NCI-H2227 (cell line): ENCODE measurements around the gene EFHD1.
"Not testable (repeated sequence)": the region's sequence is repeated elsewhere in the genome, so short reads cannot be mapped to it uniquely, and the experiment has no call there.

Experiments
- DNase-seq: peaks from one replicate; lab custom pipeline; 2025; ENCODE audit not compliant: unreplicated experiment; lab: John Stamatoyannopoulos, UW

EFHD1 gene

DNA sequence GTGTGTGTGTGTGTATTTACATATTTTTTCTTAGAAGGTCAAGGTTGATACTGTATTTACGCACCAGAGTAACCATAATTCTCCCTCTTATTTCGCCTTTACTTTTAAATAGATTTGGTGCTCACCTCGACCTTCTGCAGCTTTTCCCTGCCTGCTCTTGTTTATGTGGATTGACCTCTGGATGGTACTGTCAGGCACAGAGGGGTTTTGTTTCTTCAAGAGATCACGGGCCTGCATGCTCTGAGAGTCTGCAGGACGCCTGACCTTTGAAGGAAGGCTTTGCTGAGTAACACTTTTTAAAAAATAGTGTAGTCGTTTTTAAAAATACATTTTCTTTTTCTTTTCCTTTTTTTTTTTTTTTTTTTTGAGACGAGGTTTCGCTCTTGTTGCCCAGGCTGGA lies 18.1 kb upstream of the EFHD1 start:
- no peak for DNase-seq

DNA sequence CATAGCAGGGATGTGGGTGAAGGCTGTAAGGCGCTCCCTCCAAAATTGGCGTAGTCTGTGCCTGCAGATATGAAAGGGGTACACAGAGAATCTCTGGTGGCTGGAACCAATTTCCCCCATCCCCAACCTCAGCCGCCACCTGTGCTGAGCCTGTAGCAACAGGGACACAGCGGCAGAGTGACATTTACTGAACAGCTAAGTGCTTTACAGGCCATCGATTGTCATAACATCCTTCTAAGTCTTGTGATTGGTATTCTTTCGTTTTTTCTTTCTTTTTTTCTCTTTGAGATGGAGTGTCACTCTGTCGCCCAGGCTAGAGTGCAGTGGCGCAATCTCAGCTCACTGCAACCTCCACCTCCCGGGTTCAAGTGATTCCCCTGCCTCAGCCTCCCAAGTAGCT lies 12.2 kb upstream of the EFHD1 start:
- no peak for DNase-seq

DNA sequence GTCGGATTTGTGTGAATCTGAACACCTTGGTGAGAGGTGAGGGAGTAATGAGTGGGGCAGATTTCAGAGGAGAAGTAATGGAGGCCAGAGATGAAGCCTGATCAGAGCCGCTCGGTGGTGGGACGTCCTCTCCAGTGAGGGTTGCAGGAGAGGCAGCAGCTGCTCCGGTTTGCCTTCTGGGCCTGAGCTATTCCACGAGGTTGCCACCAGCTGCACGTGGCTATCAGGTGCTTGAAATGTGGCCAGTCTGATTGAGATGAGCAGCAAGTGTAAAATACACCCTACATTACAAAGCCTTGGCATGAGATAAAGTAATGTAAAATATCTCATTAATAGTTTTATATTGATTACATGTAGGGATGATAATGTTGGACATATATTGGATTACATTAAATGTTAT lies 10.8 kb upstream of the EFHD1 start:
- DNase-seq: no peak

DNA sequence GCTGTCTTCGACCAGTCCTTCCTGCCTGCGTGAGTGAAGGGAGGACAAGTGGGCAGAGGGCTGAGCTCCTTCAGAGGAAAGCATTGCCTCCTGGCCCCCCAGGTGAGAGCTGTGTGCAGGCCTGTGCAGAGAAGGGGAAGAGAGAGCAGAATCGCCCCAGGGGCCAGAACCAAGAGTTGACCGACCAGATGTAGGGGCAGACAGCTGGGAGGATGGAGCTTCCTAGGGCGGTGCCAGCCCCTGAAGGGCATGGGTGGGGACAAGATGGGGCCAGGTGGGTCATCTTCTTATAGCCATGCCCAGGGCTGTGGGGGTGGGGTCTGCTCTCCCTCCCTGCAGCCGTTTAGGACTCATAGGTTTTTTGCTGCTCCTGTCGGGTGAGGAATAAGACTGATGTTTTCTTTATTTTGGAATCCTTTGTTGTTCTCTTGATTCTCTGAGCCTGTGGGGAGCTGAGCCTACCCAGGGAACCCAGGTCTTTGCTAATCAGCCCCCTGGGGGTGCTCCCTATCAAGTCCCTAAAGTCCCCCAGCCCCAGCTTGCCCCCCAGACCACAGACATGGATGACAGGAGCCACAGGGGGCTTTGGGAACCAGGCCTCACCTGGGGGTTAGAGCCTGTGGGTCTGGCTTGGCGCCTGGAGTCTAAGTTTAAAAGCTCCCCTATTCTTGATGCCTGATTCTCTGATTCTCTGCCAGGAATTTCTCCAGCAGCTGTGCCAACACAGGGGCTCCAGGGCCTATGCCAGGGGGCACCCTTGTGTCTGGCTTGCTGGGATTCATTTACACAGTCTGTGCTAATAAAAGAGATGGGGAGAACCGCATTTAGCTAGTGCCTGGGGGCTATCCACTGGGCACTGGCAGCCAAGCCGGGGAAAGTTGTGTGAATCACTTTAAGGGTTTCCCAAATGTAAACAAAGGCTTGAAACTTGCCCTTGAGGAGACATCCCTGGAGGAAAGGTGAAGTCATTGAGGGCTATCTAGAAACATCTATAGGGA lies 9.3 kb upstream of the EFHD1 start:
- DNase-seq: no peak

GRCh38 chr2:232626584-232626983 lies 6.8 kb upstream of the EFHD1 start:
- no peak for DNase-seq

- DNase-seq: no peak
Observed at GRCh38 chr2:232628466-232629128, 4.8 kb upstream of the EFHD1 start.

- no peak for DNase-seq
Observed at GRCh38 chr2:232629129-232629475, 4.3 kb upstream of the EFHD1 start.

- no peak for DNase-seq
Observed at GRCh38 chr2:232632229-232632903, 1.0 kb upstream of the EFHD1 start.

DNA sequence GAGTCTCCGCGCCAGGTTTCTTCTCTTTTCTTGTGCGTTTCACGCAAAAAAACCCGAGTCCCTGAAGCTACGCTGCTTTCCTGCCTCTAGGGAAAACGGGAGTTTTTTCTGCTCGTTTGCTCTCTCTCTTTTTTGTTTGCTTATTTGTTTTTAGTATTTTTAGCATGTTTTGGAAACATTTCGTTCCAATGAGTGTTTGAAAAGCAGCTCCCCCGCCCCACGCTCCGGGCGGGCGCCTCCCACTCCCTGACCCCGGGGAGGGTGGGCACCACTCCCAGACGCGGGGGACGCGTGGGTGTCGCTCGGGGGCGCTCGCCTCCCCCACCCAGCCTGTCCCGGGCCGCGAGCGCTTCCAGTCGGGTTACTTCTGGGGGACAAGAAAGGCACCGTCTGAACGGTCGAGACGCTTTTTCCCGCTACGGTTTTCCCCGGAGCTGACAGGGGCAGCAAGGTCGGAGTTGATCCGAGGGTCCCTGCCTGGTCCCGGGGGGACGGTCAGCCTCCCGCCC lies 446 bp upstream of the EFHD1 start:
- peak; percentile 57 for DNase-seq

DNA sequence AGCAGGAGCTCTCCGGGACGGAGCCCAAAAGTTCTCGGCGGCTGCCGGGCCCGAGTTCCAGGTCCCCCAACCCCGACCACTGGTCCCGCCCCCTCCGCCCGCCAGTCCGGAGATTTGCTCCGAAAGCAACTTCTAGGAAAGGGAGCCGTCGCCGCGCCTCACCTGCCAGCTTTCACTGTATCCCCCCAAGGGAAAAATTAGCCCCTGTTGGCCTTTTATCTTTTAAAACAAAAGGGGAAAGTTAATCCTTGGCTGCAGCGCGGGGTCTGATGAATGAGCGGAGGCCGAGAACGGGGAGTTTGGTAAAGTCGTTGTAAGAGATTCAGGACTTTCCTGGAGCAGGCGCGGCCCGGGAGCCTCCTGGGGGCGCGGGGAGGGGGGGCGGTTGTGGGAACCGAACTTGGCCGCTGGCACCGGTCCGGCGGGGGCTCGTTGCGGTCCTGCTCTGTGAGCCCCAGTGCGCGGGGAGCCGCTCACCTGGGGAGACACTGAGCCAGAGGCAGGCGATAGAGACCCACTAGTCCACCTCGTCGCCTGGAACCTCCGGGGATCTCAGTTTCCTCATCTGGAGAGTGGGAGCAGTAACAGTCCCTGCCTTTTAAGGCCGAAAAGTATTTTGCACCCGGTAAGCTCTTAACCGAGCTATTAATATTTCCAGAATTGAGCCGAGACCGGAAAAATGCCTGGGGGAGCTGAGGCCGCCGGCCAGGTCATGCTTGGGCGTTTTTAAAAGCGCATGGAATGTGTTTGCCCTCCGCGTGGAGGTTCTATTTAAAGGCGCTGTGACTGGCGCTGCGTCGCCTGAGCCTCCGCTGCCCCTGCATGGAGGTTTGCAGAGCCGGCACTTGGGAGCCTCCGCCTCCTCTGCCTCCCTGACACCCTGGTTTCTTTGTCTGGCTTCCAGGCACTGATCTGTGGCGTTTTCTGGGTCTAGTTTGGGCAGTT lies 1.1 kb downstream of the EFHD1 start:
- no peak for DNase-seq

DNA sequence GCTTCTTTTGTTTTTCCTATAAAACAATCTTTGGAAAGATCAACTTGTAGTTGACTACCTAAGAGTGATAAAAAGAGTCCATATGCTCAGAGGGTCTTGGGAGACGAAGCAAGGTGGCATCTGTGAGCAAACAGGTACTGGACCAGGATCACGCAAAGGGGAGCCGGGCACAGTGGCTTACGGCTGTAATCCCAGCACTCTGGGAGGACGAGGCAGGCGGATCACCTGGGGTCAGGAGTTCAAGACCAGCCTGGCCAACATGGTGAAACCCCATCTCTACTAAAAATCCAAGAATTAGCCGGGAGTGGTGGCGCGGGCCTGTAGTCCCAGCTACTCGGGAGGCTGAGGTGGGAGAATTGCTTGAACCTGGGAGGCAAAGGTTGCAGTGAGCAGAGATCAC lies 2.0 kb downstream of the EFHD1 start:
- DNase-seq: not testable (repeated sequence)

GRCh38 chr2:232635820-232636219 lies 2.4 kb downstream of the EFHD1 start:
- DNase-seq: no peak

DNA sequence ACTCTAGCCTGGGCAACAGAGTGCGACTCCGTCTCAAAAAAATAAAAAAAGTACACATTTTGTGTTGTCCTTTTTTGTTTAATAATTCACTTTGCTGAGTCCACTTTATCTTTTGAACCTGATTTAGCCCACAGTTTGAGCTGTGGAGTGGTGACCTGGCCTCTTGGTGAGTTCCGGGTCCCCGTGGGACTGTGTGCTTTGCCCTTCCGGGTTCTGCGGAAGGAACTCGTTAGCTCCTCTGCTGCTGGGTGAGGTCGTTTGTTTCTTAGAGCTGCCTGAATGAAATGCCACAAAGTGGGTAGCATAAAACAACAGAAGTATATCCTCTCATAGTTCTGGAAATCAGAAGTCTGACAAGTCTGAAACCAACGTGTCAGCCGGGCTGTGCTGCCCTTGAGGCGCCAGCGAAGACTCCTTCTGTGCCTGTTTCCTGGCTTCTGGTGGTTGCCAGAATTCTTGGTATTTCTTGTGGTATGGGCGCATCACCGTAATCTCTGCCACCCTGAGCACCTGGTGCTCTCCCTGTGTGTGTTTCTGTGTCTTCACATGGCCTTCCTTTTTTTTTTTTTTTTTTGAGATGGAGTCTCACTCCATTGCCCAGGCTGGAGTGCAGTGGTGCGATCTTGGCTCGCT lies 3.5 kb downstream of the EFHD1 start:
- DNase-seq: no peak

DNA sequence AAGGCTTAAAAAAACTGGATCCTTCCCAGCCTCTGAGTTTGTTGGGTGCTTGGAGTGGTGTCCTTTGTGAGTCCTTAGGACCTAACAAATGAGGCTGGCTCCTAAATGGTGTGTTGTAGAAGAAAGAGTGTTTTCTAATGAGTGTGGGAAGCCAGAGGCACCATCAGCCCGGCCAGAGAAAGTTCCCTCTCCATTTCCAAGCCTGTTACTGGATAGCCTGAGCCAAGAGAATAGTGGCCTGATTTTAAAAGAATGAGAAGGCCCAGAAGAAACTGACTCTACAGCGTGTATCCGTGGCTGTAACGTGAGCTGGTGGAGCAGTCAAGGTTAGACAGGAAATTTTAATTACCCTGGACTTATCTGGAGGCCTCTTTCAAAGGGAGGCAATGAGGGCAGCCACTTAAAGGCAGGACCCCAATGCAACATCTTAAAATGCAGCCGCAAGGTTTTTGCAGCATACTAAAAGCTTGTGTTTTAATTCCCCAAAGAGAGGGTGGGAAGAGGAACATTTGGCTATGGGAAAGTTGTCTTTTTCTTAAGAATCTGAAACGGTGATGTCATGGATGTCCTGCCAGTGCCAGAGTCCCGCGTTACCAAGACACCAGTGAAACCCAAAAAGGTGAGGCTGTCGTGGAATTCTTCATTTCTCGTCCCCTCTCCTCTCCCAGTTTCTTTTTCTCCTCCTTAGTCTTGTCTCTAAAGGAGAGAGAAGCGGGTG lies 4.6 kb downstream of the EFHD1 start:
- DNase-seq: no peak

DNA sequence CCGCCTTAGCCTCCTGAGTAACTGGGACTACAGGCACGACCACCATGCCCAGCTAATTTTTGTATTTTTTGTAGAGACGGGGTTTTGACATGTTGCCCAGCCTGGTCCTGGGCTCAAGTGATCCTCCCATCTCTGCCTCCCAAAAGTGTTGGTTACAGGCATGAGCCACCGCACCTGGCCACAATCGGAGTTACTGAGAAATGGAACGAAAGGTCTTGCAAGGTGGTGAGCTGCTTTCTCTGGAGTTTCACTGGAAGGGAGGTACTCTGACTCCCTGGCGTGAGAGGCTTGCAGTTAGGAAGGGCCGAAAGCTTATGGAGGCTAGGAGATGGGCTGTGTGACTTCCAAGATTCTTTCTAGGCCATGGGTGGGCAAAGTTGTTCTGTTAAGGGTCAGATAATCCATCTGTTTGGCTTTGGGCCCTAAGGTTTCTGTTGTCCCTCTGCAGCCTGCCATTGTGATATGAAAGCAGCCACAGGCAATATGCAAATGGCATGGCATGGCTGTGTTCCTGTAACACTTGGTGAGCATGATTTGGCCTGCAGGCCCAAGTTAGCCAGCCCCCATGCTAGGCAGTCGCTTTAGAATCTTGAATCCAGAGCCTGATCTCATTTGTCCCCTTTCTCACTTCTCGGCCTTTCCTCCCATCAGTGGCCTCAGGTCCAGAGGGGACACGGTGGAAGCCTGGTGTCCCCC lies 7.9 kb downstream of the EFHD1 start:
- no peak for DNase-seq

DNA sequence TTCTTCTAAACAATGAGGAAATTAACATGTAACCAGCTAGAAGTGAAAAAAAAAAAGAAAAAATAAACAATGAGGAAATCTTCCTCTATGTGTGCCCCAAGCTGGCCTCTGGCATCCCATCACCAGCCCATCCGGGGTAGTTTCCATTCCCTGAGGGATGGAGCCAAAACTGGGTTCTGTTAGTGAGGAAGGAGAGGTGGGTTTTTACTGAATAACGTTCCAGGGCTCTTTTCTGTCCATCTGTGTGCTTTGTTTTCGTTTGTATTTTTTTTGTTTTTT lies 9.7 kb downstream of the EFHD1 start:
- DNase-seq: no peak

- DNase-seq: no peak
Observed at GRCh38 chr2:232643813-232644347, 10.5 kb downstream of the EFHD1 start.

GRCh38 chr2:232645061-232645460 lies 11.7 kb downstream of the EFHD1 start:
- DNase-seq: no peak

DNA sequence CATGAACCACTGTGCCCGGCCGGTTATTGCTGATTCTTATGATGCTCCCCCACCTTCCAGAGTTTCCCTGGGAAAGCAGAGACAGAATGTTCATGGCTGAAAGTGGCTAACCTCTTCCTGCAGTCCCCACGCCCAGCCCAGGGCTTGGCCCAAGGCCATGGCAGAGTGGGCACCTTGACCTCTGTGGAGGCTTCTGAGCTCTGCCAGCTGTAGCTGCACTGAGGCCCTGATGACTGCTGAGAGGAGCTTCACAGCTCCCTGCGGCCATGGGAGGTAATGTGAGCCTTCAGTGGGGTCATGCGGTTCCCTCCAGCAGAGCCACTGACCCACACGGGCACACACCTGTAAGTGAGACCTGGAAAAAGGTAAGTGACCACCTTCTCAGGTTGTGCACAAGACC lies 13.3 kb downstream of the EFHD1 start:
- DNase-seq: no peak
